GM12872 (cell line): ENCODE data around the gene CMTM7.

Experiments
- TF ChIP-seq, protein P1 (sequence below): IDR thresholded peaks from 3 replicates; pipeline ENCODE4 v1.5.1; 2011; ENCODE audit warnings: low read depth, mild to moderate bottlenecking, low read length, moderate library complexity; ENCODE audit not compliant: insufficient read depth

The CMTM7 gene

GRCh38 chr3:32373844-32374243 is 17.8 kb upstream of the CMTM7 start:
- TF ChIP-seq, protein P1, sequence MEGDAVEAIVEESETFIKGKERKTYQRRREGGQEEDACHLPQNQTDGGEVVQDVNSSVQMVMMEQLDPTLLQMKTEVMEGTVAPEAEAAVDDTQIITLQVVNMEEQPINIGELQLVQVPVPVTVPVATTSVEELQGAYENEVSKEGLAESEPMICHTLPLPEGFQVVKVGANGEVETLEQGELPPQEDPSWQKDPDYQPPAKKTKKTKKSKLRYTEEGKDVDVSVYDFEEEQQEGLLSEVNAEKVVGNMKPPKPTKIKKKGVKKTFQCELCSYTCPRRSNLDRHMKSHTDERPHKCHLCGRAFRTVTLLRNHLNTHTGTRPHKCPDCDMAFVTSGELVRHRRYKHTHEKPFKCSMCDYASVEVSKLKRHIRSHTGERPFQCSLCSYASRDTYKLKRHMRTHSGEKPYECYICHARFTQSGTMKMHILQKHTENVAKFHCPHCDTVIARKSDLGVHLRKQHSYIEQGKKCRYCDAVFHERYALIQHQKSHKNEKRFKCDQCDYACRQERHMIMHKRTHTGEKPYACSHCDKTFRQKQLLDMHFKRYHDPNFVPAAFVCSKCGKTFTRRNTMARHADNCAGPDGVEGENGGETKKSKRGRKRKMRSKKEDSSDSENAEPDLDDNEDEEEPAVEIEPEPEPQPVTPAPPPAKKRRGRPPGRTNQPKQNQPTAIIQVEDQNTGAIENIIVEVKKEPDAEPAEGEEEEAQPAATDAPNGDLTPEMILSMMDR, result no peak

DNA sequence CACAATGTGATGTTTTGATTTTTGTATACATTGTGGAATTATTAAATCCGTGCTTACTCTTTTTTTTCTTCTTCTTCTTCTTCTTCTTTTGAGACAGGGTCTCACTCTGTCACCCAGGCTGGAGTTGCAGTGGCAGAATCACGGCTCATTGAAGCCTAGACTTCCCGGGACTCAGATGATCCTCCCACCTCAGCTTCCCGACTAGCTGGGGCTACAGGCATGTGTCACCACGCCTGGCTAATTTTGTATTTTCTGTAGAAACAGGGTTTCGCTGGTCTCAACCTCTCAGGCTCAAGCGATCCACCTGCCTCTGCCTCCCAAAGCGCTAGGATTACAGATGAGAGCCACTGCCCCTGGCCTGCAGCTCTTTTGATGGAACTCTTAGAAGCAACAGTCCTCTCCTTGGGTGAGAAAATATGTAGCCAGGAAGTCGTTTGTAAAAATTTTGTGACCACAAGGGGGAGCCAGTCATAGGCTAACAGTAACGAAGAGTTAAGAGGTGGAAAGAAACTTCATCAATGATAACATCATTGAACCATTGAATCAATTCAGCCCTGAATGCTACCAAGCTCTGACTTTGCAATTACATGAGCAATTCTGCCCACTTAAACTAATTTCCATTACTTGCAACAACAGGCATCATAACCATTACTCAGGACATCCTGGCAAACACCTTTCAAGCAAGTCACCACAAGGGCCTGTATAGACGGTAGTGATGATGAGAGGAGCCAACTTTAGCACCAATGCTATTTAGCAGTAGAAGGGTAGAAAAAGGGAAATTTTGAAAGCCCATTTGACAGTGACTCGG is 16.7 kb upstream of the CMTM7 start:
- TF ChIP-seq, protein P1, result peak; percentile 64

DNA sequence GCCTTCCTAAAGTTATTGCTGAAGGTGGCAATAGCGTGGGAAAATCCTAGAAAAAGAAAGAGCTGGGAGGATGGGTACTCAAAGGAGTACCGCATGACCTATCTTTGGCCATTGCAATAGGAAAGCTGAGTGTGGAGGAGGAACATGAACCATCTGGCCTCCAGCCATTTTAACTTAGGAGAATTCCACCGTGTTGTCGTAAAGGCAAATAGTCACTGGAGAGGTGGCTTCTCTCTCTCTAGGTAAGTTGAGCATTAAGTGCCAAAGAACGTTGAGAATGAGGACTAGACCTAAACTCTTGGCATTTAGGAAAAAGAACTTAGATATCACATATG is 16.1 kb upstream of the CMTM7 start:
- TF ChIP-seq, protein P1, result no peak

DNA sequence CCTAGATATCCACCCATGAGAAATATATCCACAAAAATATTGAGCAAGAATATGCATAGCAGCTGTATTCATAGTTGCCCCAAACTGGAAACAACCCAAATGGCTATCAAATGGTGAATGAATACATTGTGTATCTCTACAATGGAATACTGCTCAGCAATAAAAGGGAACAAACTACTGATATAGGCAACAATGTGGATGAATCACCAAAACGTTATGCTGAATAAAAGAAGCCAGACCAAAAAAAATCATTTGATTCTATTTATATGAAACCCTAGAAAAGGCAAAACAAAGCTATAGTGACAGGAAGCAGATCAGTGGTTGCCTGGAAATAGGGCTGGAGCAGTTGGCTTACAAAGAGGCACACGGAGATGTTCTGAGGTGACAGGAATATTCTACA is 15.5 kb upstream of the CMTM7 start:
- TF ChIP-seq, protein P1, result no peak

- TF ChIP-seq, protein P1, result no peak
These were observed 11.7 kb upstream of the CMTM7 start for GRCh38 chr3:32379831-32380500.

GRCh38 chr3:32381922-32382321 is 9.7 kb upstream of the CMTM7 start:
- TF ChIP-seq, protein P1, result no peak

- TF ChIP-seq, protein P1, result no peak
These were observed 8.4 kb upstream of the CMTM7 start for GRCh38 chr3:32383136-32383711.
